GM18508 (cell line): ENCODE data around the gene COL16A1.

Experiments
- ATAC-seq: cut with Tn5 transposase; IDR thresholded peaks from one replicate; pipeline ENCODE4 v1.9.1; 2021; ENCODE audit warnings: moderate number of reproducible peaks; ENCODE audit not compliant: insufficient read depth, unreplicated experiment

Gene COL16A1

GRCh38 chr1:31689854-31690253, 14.0 kb downstream of the COL16A1 start:
- no peak for ATAC-seq

DNA sequence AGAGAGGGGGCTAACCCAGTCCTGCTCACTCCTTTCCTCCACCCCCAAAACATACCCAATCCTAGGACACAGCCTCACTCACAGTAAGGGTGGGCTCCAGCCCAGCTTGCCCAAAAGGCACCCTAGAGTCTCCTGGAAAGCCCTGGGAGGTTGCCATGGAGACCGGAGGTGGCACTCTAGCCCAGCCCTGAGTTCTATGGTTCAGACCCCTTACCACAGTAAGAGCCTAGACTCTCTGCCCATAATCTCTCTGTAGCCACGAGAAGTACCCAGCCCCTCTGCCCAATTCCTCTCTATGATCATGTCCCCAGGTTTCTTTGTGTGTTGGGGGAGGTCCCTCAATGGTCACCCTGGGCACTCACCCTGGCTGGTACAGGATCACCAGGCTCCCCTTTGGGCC, 14.4 kb downstream of the COL16A1 start:
- ATAC-seq: no peak

DNA sequence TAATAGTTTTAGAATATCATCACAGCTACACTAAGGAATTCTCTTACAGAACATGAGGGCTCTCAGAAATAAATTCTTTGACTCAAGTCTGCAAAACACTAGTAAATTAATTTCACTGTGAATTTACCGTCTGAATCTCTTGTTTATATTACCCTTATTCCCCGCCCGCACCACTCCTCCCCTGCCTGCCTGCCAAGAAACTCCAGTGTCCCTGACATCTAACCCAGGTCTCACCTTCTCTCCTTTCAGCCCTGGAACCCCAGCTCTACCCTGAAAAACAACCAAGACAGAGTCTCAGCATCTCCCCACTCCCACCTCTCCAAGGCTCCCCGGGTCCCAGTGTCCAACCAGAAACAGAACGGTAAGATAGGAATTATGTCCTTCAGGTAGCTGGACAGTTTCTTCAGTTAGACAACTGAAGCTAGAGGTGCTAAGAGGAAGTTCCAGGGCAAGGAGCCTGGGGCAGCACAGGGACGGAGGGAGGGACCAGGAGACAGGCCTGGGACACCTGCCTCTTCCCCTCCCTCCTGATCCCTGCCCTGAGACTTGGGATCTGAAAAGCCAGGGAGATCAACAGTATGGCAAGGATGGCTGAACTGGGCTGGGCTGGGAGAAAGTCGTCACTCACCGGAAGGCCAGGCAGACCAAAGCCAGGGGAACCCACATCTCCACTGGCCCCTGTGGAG, 15.4 kb downstream of the COL16A1 start:
- ATAC-seq: no peak

- no peak for ATAC-seq
Measured at GRCh38 chr1:31687601-31688000, 16.2 kb downstream of the COL16A1 start.

GRCh38 chr1:31685795-31686194, 18.0 kb downstream of the COL16A1 start:
- ATAC-seq: no peak

DNA sequence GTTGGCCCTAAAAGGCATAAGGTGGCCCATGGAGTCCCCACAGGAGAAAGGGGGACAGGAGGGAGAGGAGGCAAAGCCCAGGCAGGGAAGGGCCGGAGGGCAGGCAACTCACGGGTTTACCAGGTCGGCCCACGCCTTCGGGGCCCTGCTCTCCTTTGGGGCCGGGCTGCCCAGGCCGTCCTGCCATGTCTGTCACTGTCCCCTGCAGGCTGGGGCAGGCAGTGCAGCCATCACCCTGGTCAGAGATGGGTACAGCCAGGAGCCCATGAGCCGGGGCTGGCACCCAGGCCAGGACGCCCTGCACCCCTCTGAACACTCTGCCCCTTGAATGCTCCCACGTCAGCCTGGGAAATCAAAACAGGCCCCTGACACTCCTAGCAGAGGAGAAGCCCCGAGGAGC, 19.8 kb downstream of the COL16A1 start:
- no peak for ATAC-seq

- ATAC-seq: no peak
Measured at GRCh38 chr1:31681415-31681814, 22.4 kb downstream of the COL16A1 start.

DNA sequence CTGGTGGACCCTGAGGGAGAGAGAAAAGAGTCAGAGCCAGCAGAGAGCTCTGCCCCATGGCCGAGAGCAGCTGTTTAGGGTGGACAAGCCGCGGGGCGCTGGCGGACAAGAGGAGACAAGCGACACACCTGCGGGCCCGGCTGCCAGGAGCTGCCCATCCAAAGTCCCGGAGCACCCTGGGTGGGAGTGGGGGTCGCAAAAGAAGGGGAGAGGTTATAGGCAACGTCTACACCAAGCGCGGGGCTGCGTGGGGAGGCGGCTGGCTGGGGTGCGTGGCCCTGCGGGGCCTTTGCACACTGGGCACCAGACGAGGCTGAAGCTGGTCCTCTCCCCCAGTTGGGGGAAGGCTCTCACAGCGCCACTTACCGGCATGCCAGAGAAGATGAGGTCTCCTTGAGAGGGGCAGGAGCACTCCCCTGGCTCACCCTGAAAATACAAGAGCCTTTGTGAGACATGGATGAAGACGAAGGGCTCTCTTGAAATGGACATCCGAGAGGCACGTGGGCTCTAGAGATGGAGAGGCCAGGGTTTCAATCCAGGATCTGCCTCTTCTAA, 24.1 kb downstream of the COL16A1 start:
- no peak for ATAC-seq

GRCh38 chr1:31679091-31679490, 24.7 kb downstream of the COL16A1 start:
- no peak for ATAC-seq

- no peak for ATAC-seq
Measured at GRCh38 chr1:31678681-31679080, 25.1 kb downstream of the COL16A1 start.

DNA sequence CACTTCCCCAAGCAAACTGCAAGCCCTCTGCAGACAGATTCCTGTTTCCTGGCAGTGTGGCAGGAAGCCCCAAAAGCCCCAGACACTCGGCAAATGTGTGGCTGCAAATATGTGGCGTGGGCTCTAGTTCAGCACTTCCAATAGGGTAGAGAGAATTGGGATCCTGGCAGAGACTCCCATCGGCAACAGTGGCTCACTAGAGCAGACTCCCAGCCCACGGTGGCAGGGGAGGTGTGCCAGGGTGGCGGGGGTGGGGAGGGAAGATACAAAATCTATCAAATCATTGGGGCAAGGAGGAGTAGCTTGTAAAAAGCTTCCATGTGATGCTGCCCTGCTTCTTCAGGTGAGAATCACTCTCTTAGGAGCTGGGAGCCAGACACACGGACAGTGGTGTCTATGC, 25.9 kb downstream of the COL16A1 start:
- no peak for ATAC-seq

DNA sequence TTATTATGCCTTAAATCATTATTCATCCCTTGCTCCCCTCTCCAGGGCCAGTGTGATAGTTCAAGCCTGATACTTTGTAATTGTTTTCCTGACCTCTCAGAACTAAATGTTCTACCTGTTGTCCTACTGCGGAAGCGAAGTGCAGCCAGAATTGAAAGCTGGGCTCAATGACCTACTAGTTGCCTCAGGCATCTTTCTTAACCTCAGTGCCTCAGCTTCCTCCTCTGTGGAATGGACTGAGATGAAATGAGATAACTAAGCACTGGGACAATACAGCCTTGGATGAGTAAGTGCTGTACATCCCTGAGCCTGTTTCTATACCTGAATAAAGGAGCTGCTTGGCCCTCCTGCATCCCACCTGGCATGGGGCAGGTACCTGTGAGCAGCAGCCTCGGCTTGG, 26.4 kb downstream of the COL16A1 start:
- no peak for ATAC-seq

DNA sequence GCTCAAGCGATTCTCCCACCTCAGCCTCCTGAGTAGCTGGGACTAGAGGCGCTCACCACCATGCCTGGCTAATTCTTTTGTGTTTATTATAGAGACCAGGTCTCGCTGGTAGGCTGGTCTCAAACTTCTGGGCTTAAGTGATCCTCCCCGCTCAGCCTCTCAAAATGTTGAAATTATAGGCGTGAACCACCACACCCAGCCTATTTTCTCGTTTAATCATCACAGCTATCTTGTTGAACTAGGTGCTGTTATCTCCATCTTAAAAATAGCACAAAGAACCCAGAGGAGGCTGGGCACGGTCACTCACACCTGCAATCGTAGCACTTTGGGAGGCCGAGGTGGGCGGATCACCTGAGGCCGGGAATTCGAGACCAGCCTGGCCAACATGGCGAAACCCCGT, 28.1 kb downstream of the COL16A1 start:
- ATAC-seq: no peak

GRCh38 chr1:31675161-31675560, 28.7 kb downstream of the COL16A1 start:
- no peak for ATAC-seq

GRCh38 chr1:31674626-31675025, 29.2 kb downstream of the COL16A1 start:
- ATAC-seq: no peak

- ATAC-seq: no peak
Measured at GRCh38 chr1:31673433-31673832, 30.4 kb downstream of the COL16A1 start.

DNA sequence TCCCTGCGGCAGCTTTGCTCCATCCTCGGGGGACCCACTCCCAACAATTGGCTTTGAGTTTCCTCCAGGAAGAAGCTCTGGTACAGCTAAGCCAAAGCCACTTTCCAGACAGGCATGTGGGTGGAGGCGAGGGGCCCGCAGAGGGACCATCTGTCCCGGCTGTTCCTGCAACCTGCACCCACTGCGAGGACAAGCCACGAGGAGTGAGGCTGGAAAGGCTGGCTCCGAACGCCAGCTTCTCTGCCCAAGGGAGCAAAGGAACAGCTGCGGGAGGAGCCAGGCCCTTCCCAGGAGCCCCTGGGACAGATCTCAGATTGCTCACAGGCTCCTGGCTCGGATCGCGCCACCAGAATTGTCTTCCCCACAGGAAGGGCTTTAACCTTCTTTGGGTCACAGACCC, 30.8 kb downstream of the COL16A1 start:
- no peak for ATAC-seq

- ATAC-seq: no peak
Measured at GRCh38 chr1:31671561-31672201, 32.1 kb downstream of the COL16A1 start.

DNA sequence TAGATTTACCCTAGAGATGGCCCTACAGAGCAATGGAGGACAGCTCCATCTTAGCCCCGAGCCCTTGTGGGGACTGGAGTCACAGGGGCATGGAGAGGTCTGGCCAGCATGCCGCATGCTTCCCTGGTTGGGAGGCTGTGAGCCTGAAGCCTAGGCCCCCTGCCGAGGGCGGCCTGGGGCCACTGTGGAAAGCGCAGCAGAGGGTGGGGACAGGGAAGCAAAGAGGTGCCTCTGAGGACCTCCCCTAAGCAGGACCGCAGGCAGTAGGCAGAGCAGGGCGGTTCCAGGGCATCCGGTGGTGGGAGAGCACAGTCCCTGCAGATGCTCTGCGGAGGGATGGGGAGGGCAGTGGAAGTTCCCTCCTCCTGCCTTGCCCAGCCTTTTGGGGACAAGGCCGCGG, 32.7 kb downstream of the COL16A1 start:
- no peak for ATAC-seq

DNA sequence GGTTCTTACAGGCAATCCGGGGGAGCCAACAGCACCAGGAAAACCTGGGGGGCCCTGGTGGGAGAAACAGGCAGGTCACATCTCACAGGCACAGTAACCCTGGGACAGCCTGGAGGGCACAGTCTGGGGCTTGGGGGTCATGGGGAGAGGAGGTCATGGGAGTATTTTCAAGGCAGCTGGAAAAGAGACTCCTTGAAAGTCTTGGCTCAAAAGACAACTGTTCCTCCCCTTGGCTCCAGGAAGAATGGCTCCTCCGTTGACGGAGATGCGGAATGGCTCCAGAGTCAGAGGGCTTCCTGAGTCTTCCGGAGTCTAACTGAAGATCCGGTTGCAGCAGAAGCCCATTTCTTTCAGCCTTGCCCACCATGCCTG, 33.2 kb downstream of the COL16A1 start:
- ATAC-seq: no peak

- ATAC-seq: no peak
Measured at GRCh38 chr1:31669786-31670592, 33.8 kb downstream of the COL16A1 start.
